Immature natural killer cell (primary cell): ENCODE results near the gene CDV3. TPM values are rescaled to one million over a fixed set of nuclear protein-coding genes. Genes with fewer than 3 reads are reported as not detected.
A peak's percentile ranks its signal among the peaks of the same experiment; 100 is the strongest.
"Not testable (repeated sequence)": the region's sequence is repeated elsewhere in the genome, so short reads cannot be mapped to it uniquely, and the experiment has no call there.

ENCODE experiments used
- DNase-seq, 3 donors: peaks; one replicate each; pipeline ENCODE4 v3.0.0; 2022; ENCODE audit warnings: mixed read lengths in 1 of 3
- H3K27ac Mint-ChIP-seq, 6 donors: one replicate each; pipeline ENCODE4 v1.8.0; 2020; ENCODE audit warnings: mixed read lengths in 6 of 6, mild to moderate bottlenecking in 5 of 6, inconsistent platforms in 4 of 6, moderate library complexity in 3 of 6
- H3K27me3 Mint-ChIP-seq, 3 donors: one replicate each; pipeline ENCODE4 v1.8.0; 2020 to 2021; ENCODE audit warnings: low read depth in 3 of 3, mild to moderate bottlenecking in 3 of 3, mixed read lengths in 3 of 3, moderate library complexity in 3 of 3, inconsistent platforms in 1 of 3
- H3K36me3 Mint-ChIP-seq, 3 donors: one replicate each; pipeline ENCODE4 v1.8.0; 2020; ENCODE audit warnings: mixed read lengths in 3 of 3, inconsistent platforms in 2 of 3, mild to moderate bottlenecking in 2 of 3
- H3K4me1 Mint-ChIP-seq, 2 donors: one replicate each; pipeline ENCODE4 v1.8.0; 2020; ENCODE audit warnings: inconsistent platforms in 2 of 2, mild to moderate bottlenecking in 2 of 2, mixed read lengths in 2 of 2, moderate library complexity in 1 of 2
- H3K4me3 Mint-ChIP-seq, 5 donors: one replicate each; pipeline ENCODE4 v1.8.0; 2020; ENCODE audit warnings: mild to moderate bottlenecking in 5 of 5, mixed read lengths in 5 of 5, inconsistent platforms in 3 of 5, moderate library complexity in 3 of 5
- H3K9me3 Mint-ChIP-seq, 6 donors: one replicate each; pipeline ENCODE4 v1.8.0; 2020; ENCODE audit warnings: mild to moderate bottlenecking in 6 of 6, mixed read lengths in 6 of 6, inconsistent platforms in 4 of 6, moderate library complexity in 3 of 6
- polyA plus RNA-seq, 3 donors: library from polyadenylated mRNA; unstranded; fragments of 300-500 nt; fragmentation: Illumina TruSeq; gene quantifications; one replicate each; pipeline ENCODE4 v1.2.3, GENCODE V29; 2021

CDV3 gene
- polyA plus RNA-seq, 3 donors from 2014 or later, result 29.4 to 44.4 (median 30.9) TPM

- no peak for DNase-seq
- Mint-ChIP-seq H3K36me3 (peaks cover 0 to 4% (median 0%) of the 10 kb centered on the region in 3 donors), H3K27me3 (peaks cover 0 to 4% (median 2%) of the 10 kb centered on the region in 3 donors), H3K9me3 (no peaks in the 10 kb centered on the region), H3K4me1 (no peaks in the 10 kb centered on the region), H3K4me3 (no peak overlapping the region), H3K27ac (no peak overlapping the region)
Measured at GRCh38 chr3:133547432-133548041, 25.9 kb upstream of the CDV3 start.

- no peak for DNase-seq
- H3K36me3 Mint-ChIP-seq, result peaks cover 0 to 4% (median 0%) of the 10 kb centered on the region in 3 donors
- peaks cover 0 to 4% (median 2%) of the 10 kb centered on the region in 3 donors for H3K27me3 Mint-ChIP-seq
- H3K27ac Mint-ChIP-seq, result no peak overlapping the region
- no peak overlapping the region for H3K4me3 Mint-ChIP-seq
- no peaks in the 10 kb centered on the region for H3K9me3 Mint-ChIP-seq
- no peaks in the 10 kb centered on the region for H3K4me1 Mint-ChIP-seq
Measured at GRCh38 chr3:133548090-133548489, 25.4 kb upstream of the CDV3 start.

GRCh38 chr3:133549565-133549964, 23.9 kb upstream of the CDV3 start:
- no peak overlapping the region for H3K27ac Mint-ChIP-seq
- peaks cover 0 to 2% (median 0%) of the 10 kb centered on the region in 3 donors for H3K27me3 Mint-ChIP-seq
- H3K9me3 Mint-ChIP-seq, result no peaks in the 10 kb centered on the region
- no peak for DNase-seq
- peaks cover 0 to 4% (median 0%) of the 10 kb centered on the region in 3 donors for H3K36me3 Mint-ChIP-seq
- no peak overlapping the region for H3K4me3 Mint-ChIP-seq
- H3K4me1 Mint-ChIP-seq, result no peaks in the 10 kb centered on the region

- not testable (repeated sequence) for H3K27ac Mint-ChIP-seq, DNase-seq, H3K4me3 Mint-ChIP-seq, H3K27me3 Mint-ChIP-seq, H3K9me3 Mint-ChIP-seq, H3K36me3 Mint-ChIP-seq, H3K4me1 Mint-ChIP-seq
Measured at GRCh38 chr3:133551589-133551988, 21.9 kb upstream of the CDV3 start.

- H3K4me1 Mint-ChIP-seq, result no peaks in the 10 kb centered on the region
- no peaks in the 10 kb centered on the region for H3K9me3 Mint-ChIP-seq
- H3K27me3 Mint-ChIP-seq, result peaks cover 3 to 5% (median 4%) of the 10 kb centered on the region in 3 donors
- no peak overlapping the region for H3K27ac Mint-ChIP-seq
- H3K4me3 Mint-ChIP-seq, result no peak overlapping the region
- no peak for DNase-seq
- no peaks in the 10 kb centered on the region for H3K36me3 Mint-ChIP-seq
Measured at GRCh38 chr3:133561679-133562078, 11.8 kb upstream of the CDV3 start.

GRCh38 chr3:133562376-133562775, 11.1 kb upstream of the CDV3 start:
- Mint-ChIP-seq H3K27ac (no peak overlapping the region), H3K4me3 (no peak overlapping the region), H3K36me3 (no peaks in the 10 kb centered on the region), H3K9me3 (no peaks in the 10 kb centered on the region), H3K4me1 (no peaks in the 10 kb centered on the region), H3K27me3 (peaks cover 3 to 5% (median 4%) of the 10 kb centered on the region in 3 donors)
- no peak for DNase-seq

- no peaks in the 10 kb centered on the region for H3K4me1 Mint-ChIP-seq
Measured at GRCh38 chr3:133563186-133563591, 10.3 kb upstream of the CDV3 start.

GRCh38 chr3:133563816-133564215, 9.7 kb upstream of the CDV3 start:
- Mint-ChIP-seq H3K36me3 (peaks cover 0 to 3% (median 0%) of the 10 kb centered on the region in 3 donors), H3K27me3 (peaks cover 4 to 5% (median 4%) of the 10 kb centered on the region in 3 donors), H3K4me3 (no peak overlapping the region), H3K9me3 (no peaks in the 10 kb centered on the region), H3K4me1 (no peaks in the 10 kb centered on the region), H3K27ac (no peak overlapping the region)
- DNase-seq, result no peak

More at GRCh38 chr3:133563186-133563591, 10.3 kb upstream of the CDV3 start:
- H3K27me3 Mint-ChIP-seq, result peaks cover 4 to 5% (median 4%) of the 10 kb centered on the region in 3 donors
- H3K4me3 Mint-ChIP-seq, result no peak overlapping the region
- H3K36me3 Mint-ChIP-seq, result peaks cover 0 to 3% (median 0%) of the 10 kb centered on the region in 3 donors
- no peak for DNase-seq
- no peaks in the 10 kb centered on the region for H3K9me3 Mint-ChIP-seq
- no peak overlapping the region for H3K27ac Mint-ChIP-seq

- no peak overlapping the region for H3K27ac Mint-ChIP-seq
- H3K4me1 Mint-ChIP-seq, result peaks cover 19 to 26% of the 10 kb centered on the region in 2 donors
- no peaks in the 10 kb centered on the region for H3K9me3 Mint-ChIP-seq
- peaks cover 0 to 3% (median 0%) of the 10 kb centered on the region in 3 donors for H3K36me3 Mint-ChIP-seq
- DNase-seq, result no peak
- no peak overlapping the region for H3K4me3 Mint-ChIP-seq
- H3K27me3 Mint-ChIP-seq, result peaks cover 6 to 12% (median 9%) of the 10 kb centered on the region in 3 donors
Measured at GRCh38 chr3:133568294-133569014, 5.0 kb upstream of the CDV3 start.

- H3K27ac Mint-ChIP-seq, result peak overlapping the region; percentile 34 to 100 (median 60)
- no peak for DNase-seq
- no peak overlapping the region for H3K4me3 Mint-ChIP-seq
- H3K27me3 Mint-ChIP-seq, result peaks cover 12 to 15% (median 14%) of the 10 kb centered on the region in 3 donors
- H3K4me1 Mint-ChIP-seq, result peaks cover 29 to 36% of the 10 kb centered on the region in 2 donors
- no peaks in the 10 kb centered on the region for H3K9me3 Mint-ChIP-seq
- peaks cover 0 to 5% (median 0%) of the 10 kb centered on the region in 3 donors for H3K36me3 Mint-ChIP-seq
Measured at GRCh38 chr3:133570139-133570936, 3.1 kb upstream of the CDV3 start.

GRCh38 chr3:133570937-133571320, 2.6 kb upstream of the CDV3 start:
- Mint-ChIP-seq H3K9me3 (no peaks in the 10 kb centered on the region), H3K27ac (peak overlapping the region in 5 of 6 donors; percentile 40 to 100 (median 77)), H3K4me1 (peaks cover 34 to 42% of the 10 kb centered on the region in 2 donors), H3K4me3 (no peak overlapping the region), H3K27me3 (peaks cover 12 to 20% (median 14%) of the 10 kb centered on the region in 3 donors), H3K36me3 (peaks cover 0 to 7% (median 2%) of the 10 kb centered on the region in 3 donors)
- DNase-seq, result no peak

- Mint-ChIP-seq H3K9me3 (no peaks in the 10 kb centered on the region), H3K36me3 (peaks cover 10 to 19% (median 10%) of the 10 kb centered on the region in 3 donors), H3K4me1 (peaks cover 46 to 57% of the 10 kb centered on the region in 2 donors), H3K4me3 (peak overlapping the region; percentile 81 to 96 (median 89)), H3K27ac (peak overlapping the region; percentile 97 to 100 (median 99)), H3K27me3 (peaks cover 12 to 17% (median 14%) of the 10 kb centered on the region in 3 donors)
- peak; percentile 47 to 55 (median 54) for DNase-seq
Measured at GRCh38 chr3:133572158-133573053, 1.1 kb upstream of the CDV3 start.
